ENCODE measurements around the gene SERPINA6.

Gene SERPINA6

GRCh38 chr14:94292526-94292871, 30.6 kb downstream of the SERPINA6 start:
- H3K27ac ChIP-seq, result no peak overlapping the region
- no peak for TF ChIP-seq ZFX (IDR thresholded peaks at IDR 0.05; ENCODE audit: borderline replicate concordance)
- TF ChIP-seq CTCF (IDR thresholded peaks at IDR 0.05), result no peak

- H3K27ac ChIP-seq, result no peak overlapping the region
- TF ChIP-seq CTCF (IDR thresholded peaks at IDR 0.05) (no peak), ZFX (IDR thresholded peaks at IDR 0.05; ENCODE audit: borderline replicate concordance) (no peak)
Observed at GRCh38 chr14:94291906-94292525, 31.1 kb downstream of the SERPINA6 start.

GRCh38 chr14:94291159-94291905, 31.8 kb downstream of the SERPINA6 start:
- TF ChIP-seq ZFX (IDR thresholded peaks at IDR 0.05; ENCODE audit: borderline replicate concordance), result no peak
- no peak for TF ChIP-seq CTCF (IDR thresholded peaks at IDR 0.05)
- no peak overlapping the region for H3K27ac ChIP-seq

GRCh38 chr14:94290197-94290596, 32.9 kb downstream of the SERPINA6 start:
- H3K27ac ChIP-seq, result no peak overlapping the region
- TF ChIP-seq CTCF (IDR thresholded peaks at IDR 0.05), result no peak
- TF ChIP-seq ZFX (IDR thresholded peaks at IDR 0.05; ENCODE audit: borderline replicate concordance), result no peak

- TF ChIP-seq CTCF (IDR thresholded peaks at IDR 0.05) (no peak), ZFX (IDR thresholded peaks at IDR 0.05; ENCODE audit: borderline replicate concordance) (no peak)
- no peak overlapping the region for H3K27ac ChIP-seq
Observed at GRCh38 chr14:94288610-94289465, 34.3 kb downstream of the SERPINA6 start.

GRCh38 chr14:94285158-94285557, 38.0 kb downstream of the SERPINA6 start:
- H3K27ac ChIP-seq, result no peak overlapping the region
- TF ChIP-seq ZFX (IDR thresholded peaks at IDR 0.05; ENCODE audit: borderline replicate concordance), result no peak
- TF ChIP-seq CTCF (IDR thresholded peaks at IDR 0.05), result no peak

Measured in 22Rv1 (cell line).